HL-60 (cell line): Measurements from ENCODE around the gene SPATS2L.

Experiments
- DNase-seq, 2 experiments: peaks; one replicate each; pipeline ENCODE4 v3.0.0-alpha.2; 2010 to 2020; ENCODE audit warnings: low read depth in 1 of 2, low spot score in 1 of 2
- H3K27ac ChIP-seq: fragments of 250-450 bp; sonication (Bioruptor Pico); replicated peaks from 2 replicates; pipeline ENCODE4 v1.5.1; 2020; ENCODE audit warnings: mild to moderate bottlenecking, moderate library complexity
- H3K27me3 ChIP-seq: fragments of 250-450 bp; sonication (Bioruptor Pico); 2 replicates; pipeline ENCODE4 v1.5.1; 2021; ENCODE audit warnings: mild to moderate bottlenecking, moderate library complexity; ENCODE audit not compliant: insufficient read depth, poor library complexity, severe bottlenecking
- H3K4me3 ChIP-seq: replicated peaks from 2 replicates; pipeline ENCODE4 v1.5.1; 2011; ENCODE audit warnings: mild to moderate bottlenecking, control low read depth, low read length; ENCODE audit not compliant: insufficient read depth
- GABPA ChIP-seq: IDR thresholded peaks from 2 replicates; pipeline ENCODE4 v1.6.1; 2012; ENCODE audit warnings: low read depth
- POLR2AphosphoS5 ChIP-seq: IDR thresholded peaks from 2 replicates; pipeline ENCODE4 v1.6.1; 2012; ENCODE audit warnings: low read depth
- REST ChIP-seq: IDR thresholded peaks from 2 replicates; pipeline ENCODE4 v1.6.1; 2012; ENCODE audit warnings: low read depth; ENCODE audit not compliant: insufficient replicate concordance
- SPI1 ChIP-seq: IDR thresholded peaks from 2 replicates; pipeline ENCODE4 v1.6.1; 2012; ENCODE audit warnings: low read depth, mild to moderate bottlenecking, borderline replicate concordance
- TF ChIP-seq, protein P1 (sequence below): IDR thresholded peaks from one replicate; pipeline ENCODE4 v1.5.1; 2011; ENCODE audit warnings: low read length, control low read depth, inconsistent platforms; ENCODE audit not compliant: insufficient read depth

Gene SPATS2L

GRCh38 chr2:200320991-200321390 is 14.5 kb downstream of the SPATS2L start:
- no peak overlapping the region for H3K27ac ChIP-seq

DNA sequence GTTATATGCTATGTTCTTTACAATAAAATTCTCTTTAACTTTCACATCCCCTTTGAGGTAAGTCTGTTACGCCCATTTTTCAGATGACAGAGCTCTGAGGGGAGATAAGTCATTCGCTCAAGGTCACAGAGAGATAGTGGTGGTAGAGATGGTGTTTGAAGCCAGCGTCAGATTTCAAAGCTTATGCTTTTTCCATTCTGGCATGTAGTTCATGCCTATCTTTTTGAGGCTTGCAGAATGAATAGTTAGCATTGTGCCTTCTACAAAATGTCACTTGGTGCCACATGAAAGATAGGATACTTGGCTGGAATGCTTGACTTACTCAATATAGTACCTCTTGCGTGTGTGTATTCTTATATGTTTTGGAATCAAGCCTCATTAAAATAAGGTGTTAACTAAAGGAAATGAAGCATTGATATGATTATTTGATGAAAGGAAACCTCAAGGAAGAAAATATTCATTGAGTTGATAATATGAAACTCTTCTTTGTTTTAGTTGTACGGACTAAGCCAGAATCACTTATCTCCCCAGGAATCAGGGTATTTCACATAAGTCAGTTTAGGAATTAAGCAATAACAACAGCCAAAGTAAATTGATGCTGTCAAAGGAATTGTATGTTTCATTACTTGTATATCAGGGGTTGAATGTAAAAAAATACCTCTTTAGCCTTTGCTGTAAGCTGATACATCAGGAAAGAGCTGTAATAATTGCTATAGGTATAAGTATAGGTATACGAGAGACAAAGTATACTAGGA is 15.5 kb downstream of the SPATS2L start:
- no peak for DNase-seq
- Histone ChIP-seq H3K27ac (no peak overlapping the region), H3K4me3 (no peak overlapping the region), H3K27me3 (peaks cover 14% of the 10 kb centered on the region)
- TF ChIP-seq, protein P1, sequence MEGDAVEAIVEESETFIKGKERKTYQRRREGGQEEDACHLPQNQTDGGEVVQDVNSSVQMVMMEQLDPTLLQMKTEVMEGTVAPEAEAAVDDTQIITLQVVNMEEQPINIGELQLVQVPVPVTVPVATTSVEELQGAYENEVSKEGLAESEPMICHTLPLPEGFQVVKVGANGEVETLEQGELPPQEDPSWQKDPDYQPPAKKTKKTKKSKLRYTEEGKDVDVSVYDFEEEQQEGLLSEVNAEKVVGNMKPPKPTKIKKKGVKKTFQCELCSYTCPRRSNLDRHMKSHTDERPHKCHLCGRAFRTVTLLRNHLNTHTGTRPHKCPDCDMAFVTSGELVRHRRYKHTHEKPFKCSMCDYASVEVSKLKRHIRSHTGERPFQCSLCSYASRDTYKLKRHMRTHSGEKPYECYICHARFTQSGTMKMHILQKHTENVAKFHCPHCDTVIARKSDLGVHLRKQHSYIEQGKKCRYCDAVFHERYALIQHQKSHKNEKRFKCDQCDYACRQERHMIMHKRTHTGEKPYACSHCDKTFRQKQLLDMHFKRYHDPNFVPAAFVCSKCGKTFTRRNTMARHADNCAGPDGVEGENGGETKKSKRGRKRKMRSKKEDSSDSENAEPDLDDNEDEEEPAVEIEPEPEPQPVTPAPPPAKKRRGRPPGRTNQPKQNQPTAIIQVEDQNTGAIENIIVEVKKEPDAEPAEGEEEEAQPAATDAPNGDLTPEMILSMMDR, result no peak
- TF ChIP-seq REST, result no peak
- no peak for TF ChIP-seq GABPA
- TF ChIP-seq SPI1, result no peak
- TF ChIP-seq POLR2AphosphoS5, result no peak

More at GRCh38 chr2:200320991-200321390, 14.5 kb downstream of the SPATS2L start:
- Histone ChIP-seq H3K27me3 (peaks cover 11% of the 10 kb centered on the region), H3K4me3 (no peak overlapping the region)
- TF ChIP-seq GABPA (no peak), SPI1 (no peak), POLR2AphosphoS5 (no peak), REST (no peak)
- TF ChIP-seq, protein P1, result no peak
- DNase-seq, result no peak

DNA sequence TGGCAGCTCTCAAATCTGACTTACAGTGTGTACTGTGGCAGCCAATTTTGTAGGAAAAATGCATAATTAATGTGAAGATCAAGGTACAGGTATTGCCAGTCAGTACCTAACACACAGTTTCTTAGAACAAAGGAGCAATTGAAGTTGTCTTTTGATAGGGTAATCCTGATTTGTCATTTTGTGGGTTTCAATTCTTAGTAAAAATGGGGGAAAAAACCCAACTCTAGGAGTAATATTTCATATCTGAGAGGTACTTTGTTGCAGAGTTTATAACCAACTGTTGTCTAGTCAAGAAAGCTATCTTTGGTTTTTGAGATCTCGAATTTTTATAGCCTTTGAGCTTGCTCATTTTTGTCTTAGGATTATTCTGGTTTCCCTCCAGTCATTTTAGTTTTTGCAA is 16.1 kb downstream of the SPATS2L start:
- no peak overlapping the region for H3K27ac ChIP-seq
- no peak overlapping the region for H3K4me3 ChIP-seq
- no peak for DNase-seq
- H3K27me3 ChIP-seq, result peaks cover 12% of the 10 kb centered on the region
- TF ChIP-seq REST (no peak), SPI1 (no peak), GABPA (no peak), POLR2AphosphoS5 (no peak)
- TF ChIP-seq, protein P1, result no peak
